Peyer's patch (tissue), 4 donors: ENCODE results near the gene SH3RF3. TPM values are rescaled to one million over a fixed set of nuclear protein-coding genes. Genes with fewer than 3 reads are reported as not detected.

Experiments
- DNase-seq, 3 donors: peaks; one replicate each; pipeline ENCODE4 v3.0.0-alpha.2; 2017 to 2019
- H3K27ac ChIP-seq, 4 donors: fragments of 200-600 bp; sonication (generic); one replicate each; pipeline ENCODE4 v1.5.1; 2016 to 2019
- H3K27me3 ChIP-seq, 2 donors: fragments of 200-600 bp; sonication (generic); one replicate each; pipeline ENCODE4 v1.5.1; 2019
- H3K36me3 ChIP-seq, 3 donors: fragments of 200-600 bp; sonication (generic); one replicate each; pipeline ENCODE4 v1.5.1; 2016 to 2019
- H3K4me1 ChIP-seq, 4 donors: fragments of 200-600 bp; sonication (generic); one replicate each; pipeline ENCODE4 v1.5.1; 2016 to 2019
- H3K4me3 ChIP-seq, 4 donors: fragments of 200-600 bp; sonication (generic); 1 replicate in 3 of 4; 2 replicates in 1 of 4; pipeline ENCODE4 v1.5.1; 2016 to 2019; ENCODE audit warnings: mild to moderate bottlenecking in 1 of 4
- H3K9me3 ChIP-seq, 4 donors: fragments of 200-600 bp; sonication (generic); one replicate each; pipeline ENCODE4 v1.5.1; 2016 to 2019; ENCODE audit warnings: mild to moderate bottlenecking in 1 of 4
- CTCF ChIP-seq, 6 experiments: fragments of 450-650 bp in 4 of 6; fragments of 200-600 bp in 2 of 6; sonication (generic) in 1 of 6; IDR thresholded peaks; one replicate each; pipeline ENCODE4 v1.5.1; 2017 to 2019; ENCODE audit warnings: antibody characterized with exemption in 6 of 6, mild to moderate bottlenecking in 3 of 6, moderate library complexity in 1 of 6
- POLR2A ChIP-seq, 2 donors: fragments of 450-650 bp; IDR thresholded peaks; one replicate each; pipeline ENCODE4 v1.5.1; 2017; ENCODE audit warnings: antibody characterized with exemption in 2 of 2, mild to moderate bottlenecking in 2 of 2, moderate library complexity in 2 of 2
- total RNA-seq, 4 donors: library from RNA; depleted of rRNA; stranded (reverse); fragments of >200 nt; gene quantifications; one replicate each; pipeline ENCODE4 v1.1.0, GENCODE V29; 2016

The SH3RF3 gene
- total RNA-seq, 4 donors from 2014 or later: 1.1 to 5.0 (median 3.3) TPM

- peaks cover 0 to 7% (median 0%) of the 10 kb centered on the region in 4 donors for H3K4me1 ChIP-seq
- H3K4me3 ChIP-seq: no peak overlapping the region
- H3K36me3 ChIP-seq: no peaks in the 10 kb centered on the region
- H3K9me3 ChIP-seq: no peaks in the 10 kb centered on the region
- no peaks in the 10 kb centered on the region for H3K27me3 ChIP-seq
- no peak for TF ChIP-seq CTCF (IDR thresholded peaks at IDR 0.05)
- peak in 2 of 3 donors; percentile 23 to 41 for DNase-seq
- no peak overlapping the region for H3K27ac ChIP-seq
These were observed 135.8 kb downstream of the SH3RF3 start for GRCh38 chr2:109264595-109265328.

- Histone ChIP-seq H3K4me3 (no peak overlapping the region), H3K36me3 (no peaks in the 10 kb centered on the region), H3K27me3 (no peaks in the 10 kb centered on the region), H3K27ac (no peak overlapping the region), H3K9me3 (no peaks in the 10 kb centered on the region), H3K4me1 (peaks cover 0 to 9% (median 0%) of the 10 kb centered on the region in 4 donors)
- TF ChIP-seq POLR2A (IDR thresholded peaks at IDR 0.05) (no peak), CTCF (IDR thresholded peaks at IDR 0.05) (no peak)
- peak in 1 of 3 donors; percentile 27 for DNase-seq
These were observed 136.4 kb downstream of the SH3RF3 start for GRCh38 chr2:109265369-109265768.

- no peaks in the 10 kb centered on the region for H3K27me3 ChIP-seq
- no peaks in the 10 kb centered on the region for H3K9me3 ChIP-seq
- no peaks in the 10 kb centered on the region for H3K36me3 ChIP-seq
- no peak overlapping the region for H3K4me3 ChIP-seq
- DNase-seq: peak in 1 of 3 donors; percentile 8
- no peak overlapping the region for H3K27ac ChIP-seq
- TF ChIP-seq CTCF (IDR thresholded peaks at IDR 0.05) (no peak), POLR2A (IDR thresholded peaks at IDR 0.05) (no peak)
- H3K4me1 ChIP-seq: peaks cover 0 to 15% (median 0%) of the 10 kb centered on the region in 4 donors
These were observed 136.9 kb downstream of the SH3RF3 start for GRCh38 chr2:109265953-109266352.

GRCh38 chr2:109266496-109266895 lies 137.5 kb downstream of the SH3RF3 start:
- H3K27ac ChIP-seq: peak overlapping the region in 1 of 4 donors; percentile 30
- TF ChIP-seq POLR2A (IDR thresholded peaks at IDR 0.05): no peak
- no peak for TF ChIP-seq CTCF (IDR thresholded peaks at IDR 0.05)

GRCh38 chr2:109266998-109267854 lies 138.2 kb downstream of the SH3RF3 start:
- Histone ChIP-seq H3K36me3 (no peaks in the 10 kb centered on the region), H3K27me3 (no peaks in the 10 kb centered on the region), H3K4me1 (peaks cover 0 to 17% (median 0%) of the 10 kb centered on the region in 4 donors), H3K27ac (peak overlapping the region in 2 of 4 donors; percentile 15 to 30), H3K4me3 (no peak overlapping the region), H3K9me3 (no peaks in the 10 kb centered on the region)
- DNase-seq: peak in 1 of 3 donors; percentile 35
- TF ChIP-seq CTCF (IDR thresholded peaks at IDR 0.05) (no peak), POLR2A (IDR thresholded peaks at IDR 0.05) (no peak)

More at GRCh38 chr2:109266496-109266895, 137.5 kb downstream of the SH3RF3 start:
- H3K4me3 ChIP-seq: no peak overlapping the region
- H3K27me3 ChIP-seq: no peaks in the 10 kb centered on the region
- H3K4me1 ChIP-seq: peaks cover 0 to 17% (median 0%) of the 10 kb centered on the region in 4 donors
- H3K36me3 ChIP-seq: no peaks in the 10 kb centered on the region
- DNase-seq: peak in 1 of 3 donors; percentile 25
- H3K9me3 ChIP-seq: no peaks in the 10 kb centered on the region
